Tibial artery (tissue), 4 donors: ENCODE results near the gene LARP1B.
"Not testable (repeated sequence)": the region's sequence is repeated elsewhere in the genome, so short reads cannot be mapped to it uniquely, and the experiment has no call there.

Source experiments
- DNase-seq, 2 donors: peaks; one replicate each; pipeline ENCODE4 v3.0.0-alpha.2; 2019
- H3K27ac ChIP-seq, 2 donors: fragments of 200-600 bp; sonication (generic) in 1 of 2; 1 replicate in 1 of 2; 2 replicates in 1 of 2; pipeline ENCODE4 v1.5.1; 2018 to 2019; ENCODE audit warnings: mild to moderate bottlenecking in 1 of 2
- H3K27me3 ChIP-seq, 2 donors: fragments of 200-600 bp; sonication (generic) in 1 of 2; one replicate each; pipeline versions ENCODE4 v1.5.1 to v1.6.0; 2016 to 2019
- H3K36me3 ChIP-seq, 3 donors: fragments of 200-600 bp; sonication (generic) in 2 of 3; one replicate each; pipeline ENCODE4 v1.5.1; 2016 to 2019; ENCODE audit warnings: mild to moderate bottlenecking in 2 of 3
- H3K4me1 ChIP-seq, 4 donors: fragments of 200-600 bp; sonication (generic) in 2 of 4; 1 replicate in 3 of 4; 2 replicates in 1 of 4; pipeline ENCODE4 v1.5.1; 2016 to 2019
- H3K4me3 ChIP-seq, 2 donors: fragments of 200-600 bp; sonication (generic) in 1 of 2; 1 replicate in 1 of 2; 2 replicates in 1 of 2; pipeline ENCODE4 v1.5.1; 2018 to 2019; ENCODE audit warnings: mild to moderate bottlenecking in 2 of 2
- H3K9me3 ChIP-seq, 3 donors: fragments of 200-600 bp; sonication (generic) in 1 of 3; one replicate each; pipeline ENCODE4 v1.5.1; 2016 to 2019
- CTCF ChIP-seq, 2 experiments: fragments of 200-600 bp in 1 of 2; fragments of 450-650 bp in 1 of 2; IDR thresholded peaks; one replicate each; pipeline ENCODE4 v1.5.1; 2017 to 2019; ENCODE audit warnings: antibody characterized with exemption in 2 of 2, mild to moderate bottlenecking in 1 of 2, moderate library complexity in 1 of 2
- intact Hi-C: fragments of 100-400 bp; cut with DNase I; formaldehyde crosslinking; loops from one replicate; pipeline ENCODE4 v1.15.0; 2023; ENCODE audit warnings: low total_unique reads

The LARP1B gene

GRCh38 chr4:128155874-128156456 lies 94.9 kb downstream of the LARP1B start:
- H3K4me3 ChIP-seq: no peak overlapping the region
- peaks cover 0 to 12% (median 10%) of the 10 kb centered on the region in 3 donors for H3K36me3 ChIP-seq
- no peak for TF ChIP-seq CTCF (IDR thresholded peaks at IDR 0.05)
- no peak for DNase-seq
- intact Hi-C loops: no loop called here
- H3K4me1 ChIP-seq: no peaks in the 10 kb centered on the region
- H3K27ac ChIP-seq: no peak overlapping the region
- no peaks in the 10 kb centered on the region for H3K9me3 ChIP-seq
- H3K27me3 ChIP-seq: no peaks in the 10 kb centered on the region

- DNase-seq, intact Hi-C loops: not testable (repeated sequence)
These were observed 95.4 kb downstream of the LARP1B start for GRCh38 chr4:128156472-128156871.

GRCh38 chr4:128158894-128159293 lies 97.8 kb downstream of the LARP1B start:
- no peaks in the 10 kb centered on the region for H3K9me3 ChIP-seq
- H3K27me3 ChIP-seq: no peaks in the 10 kb centered on the region
- no peak overlapping the region for H3K27ac ChIP-seq
- no peak overlapping the region for H3K4me3 ChIP-seq
- no peak for DNase-seq
- no peak for TF ChIP-seq CTCF (IDR thresholded peaks at IDR 0.05)
- peaks cover 0 to 12% (median 10%) of the 10 kb centered on the region in 3 donors for H3K36me3 ChIP-seq
- intact Hi-C loops: no loop called here
- peaks cover 0 to 17% (median 2%) of the 10 kb centered on the region in 4 donors for H3K4me1 ChIP-seq

More at GRCh38 chr4:128156472-128156871, 95.4 kb downstream of the LARP1B start:
- H3K27me3 ChIP-seq, H3K27ac ChIP-seq, H3K4me3 ChIP-seq, H3K4me1 ChIP-seq, H3K9me3 ChIP-seq: not testable (repeated sequence)
- peaks cover 0 to 12% (median 10%) of the 10 kb centered on the region in 3 donors for H3K36me3 ChIP-seq

- intact Hi-C loops: no loop called here
- Histone ChIP-seq H3K4me3 (no peak overlapping the region), H3K4me1 (peaks cover 0 to 17% (median 2%) of the 10 kb centered on the region in 4 donors), H3K27me3 (no peaks in the 10 kb centered on the region), H3K36me3 (peaks cover 0 to 12% (median 10%) of the 10 kb centered on the region in 3 donors), H3K9me3 (no peaks in the 10 kb centered on the region), H3K27ac (no peak overlapping the region)
- TF ChIP-seq CTCF (IDR thresholded peaks at IDR 0.05): no peak
- DNase-seq: no peak
These were observed 98.9 kb downstream of the LARP1B start for GRCh38 chr4:128159967-128160366.

GRCh38 chr4:128161138-128161537 lies 100.0 kb downstream of the LARP1B start:
- H3K4me1 ChIP-seq: peaks cover 0 to 17% (median 2%) of the 10 kb centered on the region in 4 donors
- no peaks in the 10 kb centered on the region for H3K27me3 ChIP-seq
- no peak for TF ChIP-seq CTCF (IDR thresholded peaks at IDR 0.05)
- no peak overlapping the region for H3K4me3 ChIP-seq
- H3K9me3 ChIP-seq: no peaks in the 10 kb centered on the region
- intact Hi-C loops: no loop called here
- DNase-seq: no peak
- H3K36me3 ChIP-seq: peaks cover 0 to under 1% (median 0%) of the 10 kb centered on the region in 3 donors
- no peak overlapping the region for H3K27ac ChIP-seq

- Histone ChIP-seq H3K36me3 (no peaks in the 10 kb centered on the region), H3K27me3 (no peaks in the 10 kb centered on the region), H3K9me3 (no peaks in the 10 kb centered on the region), H3K27ac (no peak overlapping the region), H3K4me1 (peaks cover 0 to 17% (median 2%) of the 10 kb centered on the region in 4 donors), H3K4me3 (no peak overlapping the region)
- intact Hi-C loops: no loop called here
- no peak for TF ChIP-seq CTCF (IDR thresholded peaks at IDR 0.05)
- DNase-seq: no peak
These were observed 101.3 kb downstream of the LARP1B start for GRCh38 chr4:128162434-128162833.
